ENCODE results near the gene ZNF451.

The ZNF451 gene

DNA sequence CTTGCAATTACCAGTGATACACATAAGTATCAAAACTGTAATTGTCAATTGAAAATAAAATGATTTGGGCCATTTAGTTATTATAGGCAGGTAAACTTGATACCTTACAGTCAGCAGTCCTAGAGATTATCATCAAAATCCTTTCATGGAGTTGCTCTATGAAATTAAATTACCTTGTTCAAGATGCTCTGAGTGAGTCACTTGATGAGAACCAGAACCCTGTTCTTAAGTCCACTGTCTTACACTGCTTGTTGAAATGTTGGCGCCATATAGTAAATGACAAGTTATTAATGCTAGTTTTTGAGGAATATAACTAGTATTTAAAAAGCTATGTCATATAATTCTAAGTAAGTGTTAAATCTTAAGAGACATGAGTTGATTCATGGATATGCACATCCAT lies 45.0 kb downstream of the ZNF451 start:
- H3K9ac ChIP-seq (ENCODE audit: low read length), result no peak overlapping the region
- H4K20me1 ChIP-seq (ENCODE audit: insufficient read depth, low read length), result 0 out of 2 replicates have a peak, but pooled peaks cover 2% of the 10 kb centered on the region
- H3K4me1 ChIP-seq (ENCODE audit: low read length), result no peaks in the 10 kb centered on the region
- H3K4me3 ChIP-seq (ENCODE audit: low read length), result no peak overlapping the region
- no peak overlapping the region for H2AFZ ChIP-seq (ENCODE audit: low read depth, low read length)
- H3K36me3 ChIP-seq (replicated peaks; ENCODE audit: low read depth, low read length), result peaks cover 37% of the 10 kb centered on the region
- no peak overlapping the region for H3K27ac ChIP-seq (ENCODE audit: low read length)
- H3K4me2 ChIP-seq (ENCODE audit: low read length), result no peak overlapping the region
- H3K9me3 ChIP-seq (ENCODE audit: insufficient read depth, low read length), result no peaks in the 10 kb centered on the region
- TF ChIP-seq CTCF (IDR thresholded peaks at IDR 0.05; ENCODE audit: low read depth, low read length), result no peak
- TF ChIP-seq EZH2phosphoT487 (IDR thresholded peaks at IDR 0.05; ENCODE audit: low read depth), result no peak
- H3K79me2 ChIP-seq (ENCODE audit: low read length), result no peaks in the 10 kb centered on the region
- no peaks in the 10 kb centered on the region for H3K27me3 ChIP-seq (ENCODE audit: low read depth, low read length)

GRCh38 chr6:57135885-57136284 lies 45.9 kb downstream of the ZNF451 start:
- H3K4me1 ChIP-seq (ENCODE audit: low read length), result no peaks in the 10 kb centered on the region
- peaks cover 34% of the 10 kb centered on the region for H3K36me3 ChIP-seq (replicated peaks; ENCODE audit: low read depth, low read length)
- no peak overlapping the region for H3K9ac ChIP-seq (ENCODE audit: low read length)
- H3K4me2 ChIP-seq (ENCODE audit: low read length), result no peak overlapping the region
- H3K79me2 ChIP-seq (ENCODE audit: low read length), result no peaks in the 10 kb centered on the region
- no peak for TF ChIP-seq EZH2phosphoT487 (IDR thresholded peaks at IDR 0.05; ENCODE audit: low read depth)
- no peak for TF ChIP-seq CTCF (IDR thresholded peaks at IDR 0.05; ENCODE audit: low read depth, low read length)
- H3K27me3 ChIP-seq (ENCODE audit: low read depth, low read length), result no peaks in the 10 kb centered on the region
- no peak overlapping the region for H3K27ac ChIP-seq (ENCODE audit: low read length)
- H3K4me3 ChIP-seq (ENCODE audit: low read length), result no peak overlapping the region
- no peak overlapping the region for H2AFZ ChIP-seq (ENCODE audit: low read depth, low read length)
- H4K20me1 ChIP-seq (ENCODE audit: insufficient read depth, low read length), result 0 out of 2 replicates have a peak, but pooled peaks cover 2% of the 10 kb centered on the region
- no peaks in the 10 kb centered on the region for H3K9me3 ChIP-seq (ENCODE audit: insufficient read depth, low read length)

- H3K4me3 ChIP-seq (ENCODE audit: low read length), result no peak overlapping the region
- H4K20me1 ChIP-seq (ENCODE audit: insufficient read depth, low read length), result 0 out of 2 replicates have a peak, but pooled peaks cover 2% of the 10 kb centered on the region
- H3K9me3 ChIP-seq (ENCODE audit: insufficient read depth, low read length), result no peaks in the 10 kb centered on the region
- no peaks in the 10 kb centered on the region for H3K4me1 ChIP-seq (ENCODE audit: low read length)
- H3K27me3 ChIP-seq (ENCODE audit: low read depth, low read length), result no peaks in the 10 kb centered on the region
- no peak overlapping the region for H2AFZ ChIP-seq (ENCODE audit: low read depth, low read length)
- no peak for TF ChIP-seq CTCF (IDR thresholded peaks at IDR 0.05; ENCODE audit: low read depth, low read length)
- H3K36me3 ChIP-seq (replicated peaks; ENCODE audit: low read depth, low read length), result peaks cover 42% of the 10 kb centered on the region
- H3K4me2 ChIP-seq (ENCODE audit: low read length), result no peak overlapping the region
- H3K79me2 ChIP-seq (ENCODE audit: low read length), result no peaks in the 10 kb centered on the region
- H3K27ac ChIP-seq (ENCODE audit: low read length), result no peak overlapping the region
- H3K9ac ChIP-seq (ENCODE audit: low read length), result no peak overlapping the region
Measured at GRCh38 chr6:57137350-57137749, 47.4 kb downstream of the ZNF451 start.

- no peak overlapping the region for H2AFZ ChIP-seq (ENCODE audit: low read depth, low read length)
- no peaks in the 10 kb centered on the region for H3K9me3 ChIP-seq (ENCODE audit: insufficient read depth, low read length)
- no peaks in the 10 kb centered on the region for H3K79me2 ChIP-seq (ENCODE audit: low read length)
- peaks cover 45% of the 10 kb centered on the region for H3K36me3 ChIP-seq (replicated peaks; ENCODE audit: low read depth, low read length)
- no peak overlapping the region for H3K4me3 ChIP-seq (ENCODE audit: low read length)
- 0 out of 2 replicates have a peak, but pooled peaks cover 2% of the 10 kb centered on the region for H4K20me1 ChIP-seq (ENCODE audit: insufficient read depth, low read length)
- no peaks in the 10 kb centered on the region for H3K27me3 ChIP-seq (ENCODE audit: low read depth, low read length)
- H3K9ac ChIP-seq (ENCODE audit: low read length), result no peak overlapping the region
- H3K27ac ChIP-seq (ENCODE audit: low read length), result no peak overlapping the region
- no peak for TF ChIP-seq CTCF (IDR thresholded peaks at IDR 0.05; ENCODE audit: low read depth, low read length)
- TF ChIP-seq EZH2phosphoT487 (IDR thresholded peaks at IDR 0.05; ENCODE audit: low read depth), result no peak
- H3K4me2 ChIP-seq (ENCODE audit: low read length), result no peak overlapping the region
- H3K4me1 ChIP-seq (ENCODE audit: low read length), result no peaks in the 10 kb centered on the region
Measured at GRCh38 chr6:57138026-57138425, 48.0 kb downstream of the ZNF451 start.
